Keratinocyte (primary cell): ENCODE data around the gene LEFTY2. TPM values are rescaled to one million over a fixed set of nuclear protein-coding genes. Genes with fewer than 3 reads are reported as not detected.
"Not testable (repeated sequence)": the region's sequence is repeated elsewhere in the genome, so short reads cannot be mapped to it uniquely, and the experiment has no call there.

Source experiments
- DNase-seq: peaks from one replicate; pipeline ENCODE4 v3.0.0-alpha.2; 2011; ENCODE audit warnings: low read depth, missing footprints, low spot score
- FAIRE-seq: peaks from 2 replicates; lab custom pipeline; 2011; peaks lifted over from hg19 to GRCh38; lab: Jason Lieb, UNC
- H2AFZ ChIP-seq: 2 replicates; pipeline ENCODE4 v1.6.0; 2012; ENCODE audit warnings: low read length, control low read depth, inconsistent platforms; ENCODE audit not compliant: control insufficient read depth
- H3K27ac ChIP-seq: 2 replicates; pipeline ENCODE4 v1.5.1; 2011; ENCODE audit warnings: low read length; ENCODE audit not compliant: control insufficient read depth, insufficient read depth
- H3K27me3 ChIP-seq: 3 replicates; pipeline ENCODE4 v1.6.0; 2011; ENCODE audit warnings: low read length; ENCODE audit not compliant: control insufficient read depth, insufficient read depth; ENCODE audit errors: extremely low read depth
- H3K36me3 ChIP-seq, 2 experiments: 2 replicates in 1 of 2; 3 replicates in 1 of 2; pipeline ENCODE4 v1.5.1; 2011; ENCODE audit warnings: low read length in 2 of 2, mild to moderate bottlenecking in 1 of 2; ENCODE audit not compliant: control insufficient read depth in 2 of 2, insufficient read depth in 2 of 2; ENCODE audit errors: extremely low read depth in 1 of 2
- H3K4me1 ChIP-seq: 3 replicates; pipeline ENCODE4 v1.5.1; 2011; ENCODE audit warnings: low read length; ENCODE audit not compliant: control insufficient read depth, insufficient read depth; ENCODE audit errors: extremely low read depth
- H3K4me2 ChIP-seq: 3 replicates; pipeline ENCODE4 v1.6.0; 2011; ENCODE audit warnings: low read depth, low read length; ENCODE audit not compliant: control insufficient read depth, insufficient read depth; ENCODE audit errors: extremely low read depth
- H3K4me3 ChIP-seq, 3 experiments: fragments of 200-600 bp in 1 of 3; sonication (generic) in 1 of 3; 2 replicates in 2 of 3; 3 replicates in 1 of 3; pipeline ENCODE4 v1.5.1; 2011 to 2016; ENCODE audit warnings: low read length in 3 of 3, mild to moderate bottlenecking in 3 of 3, control low read depth in 2 of 3, inconsistent platforms in 1 of 3, low read depth in 1 of 3, mixed read lengths in 1 of 3, mixed run types in 1 of 3, moderate library complexity in 1 of 3; ENCODE audit not compliant: control insufficient read depth in 2 of 3, insufficient read depth in 2 of 3; ENCODE audit errors: extremely low read depth in 1 of 3
- H3K79me2 ChIP-seq: 2 replicates; pipeline ENCODE4 v1.6.0; 2012; ENCODE audit warnings: low read length; ENCODE audit not compliant: control insufficient read depth, insufficient read depth
- H3K9ac ChIP-seq: 3 replicates; pipeline ENCODE4 v1.6.0; 2011; ENCODE audit warnings: low read length; ENCODE audit not compliant: control insufficient read depth, insufficient read depth; ENCODE audit errors: extremely low read depth
- H3K9me1 ChIP-seq: 3 replicates; pipeline ENCODE4 v1.6.0; 2011; ENCODE audit warnings: low read length; ENCODE audit not compliant: control insufficient read depth, insufficient read depth; ENCODE audit errors: extremely low read depth
- H3K9me3 ChIP-seq: 2 replicates; pipeline ENCODE4 v1.5.1; 2012; ENCODE audit warnings: low read depth, low read length; ENCODE audit not compliant: control insufficient read depth
- H4K20me1 ChIP-seq: 3 replicates; pipeline ENCODE4 v1.6.0; 2011; ENCODE audit warnings: low read length; ENCODE audit not compliant: control insufficient read depth, insufficient read depth; ENCODE audit errors: extremely low read depth
- EZH2 ChIP-seq: IDR thresholded peaks from one replicate; pipeline ENCODE4 v1.6.1; 2012; ENCODE audit warnings: inconsistent platforms, mild to moderate bottlenecking, low read length, moderate library complexity
- dilution Hi-C: fragments of 300-500 bp; cut with MboI; formaldehyde crosslinking; loops from one replicate; pipeline ENCODE4 v1.7.0; 2020; ENCODE audit warnings: low sequenced_read_pairs; ENCODE audit not compliant: extremely low pct_ligation_motif_present
- polyA plus RNA-seq, 5 experiments: library from polyadenylated mRNA; depleted of rRNA in 3 of 5; stranded (reverse) in 3 of 5; stranded (forward) in 1 of 5; unstranded in 1 of 5; fragments of >200 nt; gene quantifications; 1 replicate in 1 of 5; 2 replicates in 3 of 5; 3 replicates in 1 of 5; pipeline versions ENCODE4 v1.2.1 to v1.2.3, GENCODE V29; 2011 to 2012; ENCODE audit warnings: missing spikeins in 2 of 5, low read depth in 1 of 5, low replicate concordance in 1 of 5
- TF ChIP-seq, protein P1 (sequence below), 3 experiments: IDR thresholded peaks in 1 of 3; conservative IDR thresholded peaks in 1 of 3; optimal IDR thresholded peaks in 1 of 3; 2 replicates in 2 of 3; 3 replicates in 1 of 3; pipeline versions ENCODE3 to v1.5.1; 2011; ENCODE audit warnings: low read length in 3 of 3, mild to moderate bottlenecking in 3 of 3, moderate library complexity in 2 of 3, control low read depth in 1 of 3, inconsistent platforms in 1 of 3; ENCODE audit not compliant: insufficient read depth in 2 of 3; ENCODE audit errors: extremely low read depth in 1 of 3

The LEFTY2 gene
- polyA plus RNA-seq, 1 donor (not counting 4 experiments of a cell fraction or from before 2014, with no cell fraction given) = not detected

DNA sequence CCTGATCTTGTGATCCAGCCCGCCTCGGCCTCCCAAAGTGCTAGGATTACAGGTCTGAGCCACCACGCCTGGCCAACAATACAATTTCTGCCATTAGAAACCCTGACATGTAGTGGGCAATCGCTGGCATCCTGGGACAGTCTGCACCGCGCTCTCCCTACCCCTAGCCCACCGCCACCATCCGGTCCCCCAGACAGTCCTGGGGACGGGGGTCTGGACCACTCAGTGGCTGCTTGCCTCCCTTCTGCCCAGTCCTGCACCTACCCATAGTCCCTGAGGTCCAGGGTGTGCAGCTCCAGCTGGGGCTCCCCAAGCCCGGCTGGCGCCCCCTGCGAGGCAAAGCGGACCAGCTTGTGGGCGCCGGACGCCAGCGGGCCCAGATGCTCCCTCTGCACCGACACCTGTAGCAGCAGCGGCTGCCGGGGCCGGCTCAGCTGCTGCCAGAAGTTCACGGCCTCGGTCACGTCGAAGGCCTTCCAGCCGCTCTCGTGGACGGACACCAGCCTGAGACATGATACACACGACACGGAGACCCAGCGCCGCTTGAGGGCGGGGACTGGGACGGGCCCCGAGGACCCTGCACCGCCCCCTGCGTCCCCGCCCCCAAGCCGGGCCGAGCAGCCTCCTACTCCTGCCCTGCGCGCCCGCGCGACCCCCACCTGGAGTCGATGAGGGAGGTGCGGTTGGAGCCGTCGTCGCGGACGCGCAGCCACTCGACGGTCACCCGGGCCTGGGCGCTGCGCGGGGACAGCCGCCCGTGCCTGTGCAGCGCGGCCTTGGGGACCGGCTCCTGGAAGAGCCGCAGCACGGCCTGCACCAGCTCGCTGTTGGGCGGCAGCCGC, 1.7 kb downstream of the LEFTY2 start:
- H3K36me3 ChIP-seq, H3K27me3 ChIP-seq, H3K4me3 ChIP-seq: not testable (repeated sequence)

DNA sequence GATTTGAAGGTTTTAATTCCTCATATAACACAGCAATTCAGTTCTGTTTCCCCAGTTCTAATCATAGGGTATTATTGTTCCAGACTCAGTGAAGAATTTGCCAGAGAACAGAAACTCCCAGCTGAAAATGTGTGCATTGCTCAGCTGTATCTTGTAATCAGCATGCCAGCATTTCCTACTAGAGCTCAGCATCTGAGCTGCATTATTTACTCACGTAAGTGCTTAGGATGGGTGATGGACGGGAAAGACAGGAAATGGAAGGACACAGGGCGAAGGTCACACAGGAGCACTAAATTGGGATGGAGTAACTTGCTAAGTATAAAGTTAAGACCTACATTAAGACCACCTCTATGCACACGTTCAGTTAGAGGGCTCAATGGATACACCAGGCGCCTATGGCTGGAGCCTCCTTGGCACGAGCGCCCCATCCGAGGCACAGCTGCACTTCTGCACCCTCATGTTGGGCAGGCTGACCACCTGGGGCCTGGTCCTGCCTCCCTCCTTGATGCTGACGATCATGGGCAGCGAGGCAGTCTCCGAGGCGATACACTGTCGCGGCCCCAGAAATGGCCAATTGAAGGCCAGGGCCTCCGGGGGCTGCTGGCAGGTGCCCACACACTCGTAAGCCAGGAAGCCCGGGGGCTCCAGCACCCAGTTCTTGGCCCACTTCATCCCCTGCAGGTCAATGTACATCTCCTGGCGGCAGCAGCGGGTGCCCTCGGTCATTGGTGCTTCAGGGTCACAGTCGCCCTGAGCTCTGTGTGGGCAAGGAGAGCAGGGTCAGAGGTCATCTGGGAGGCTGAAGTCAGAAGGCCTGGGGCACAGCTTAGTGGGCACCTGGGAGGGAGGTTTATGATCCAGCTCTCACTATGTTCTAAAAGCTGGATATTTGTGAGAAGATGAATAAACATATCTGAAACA, 3.7 kb downstream of the LEFTY2 start:
- H3K9ac ChIP-seq = no peak overlapping the region
- no peak overlapping the region for H3K27ac ChIP-seq
- no peak overlapping the region for H3K4me2 ChIP-seq
- H3K4me3 ChIP-seq = no peak overlapping the region
- H3K9me3 ChIP-seq = no peaks in the 10 kb centered on the region
- no peaks in the 10 kb centered on the region for H3K36me3 ChIP-seq
- H2AFZ ChIP-seq = no peak overlapping the region
- FAIRE-seq = no peak
- no peaks in the 10 kb centered on the region for H3K27me3 ChIP-seq
- TF ChIP-seq, protein P1, sequence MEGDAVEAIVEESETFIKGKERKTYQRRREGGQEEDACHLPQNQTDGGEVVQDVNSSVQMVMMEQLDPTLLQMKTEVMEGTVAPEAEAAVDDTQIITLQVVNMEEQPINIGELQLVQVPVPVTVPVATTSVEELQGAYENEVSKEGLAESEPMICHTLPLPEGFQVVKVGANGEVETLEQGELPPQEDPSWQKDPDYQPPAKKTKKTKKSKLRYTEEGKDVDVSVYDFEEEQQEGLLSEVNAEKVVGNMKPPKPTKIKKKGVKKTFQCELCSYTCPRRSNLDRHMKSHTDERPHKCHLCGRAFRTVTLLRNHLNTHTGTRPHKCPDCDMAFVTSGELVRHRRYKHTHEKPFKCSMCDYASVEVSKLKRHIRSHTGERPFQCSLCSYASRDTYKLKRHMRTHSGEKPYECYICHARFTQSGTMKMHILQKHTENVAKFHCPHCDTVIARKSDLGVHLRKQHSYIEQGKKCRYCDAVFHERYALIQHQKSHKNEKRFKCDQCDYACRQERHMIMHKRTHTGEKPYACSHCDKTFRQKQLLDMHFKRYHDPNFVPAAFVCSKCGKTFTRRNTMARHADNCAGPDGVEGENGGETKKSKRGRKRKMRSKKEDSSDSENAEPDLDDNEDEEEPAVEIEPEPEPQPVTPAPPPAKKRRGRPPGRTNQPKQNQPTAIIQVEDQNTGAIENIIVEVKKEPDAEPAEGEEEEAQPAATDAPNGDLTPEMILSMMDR (optimal IDR thresholded peaks at IDR 0.05 in 1 of 3, IDR thresholded peaks at IDR 0.05 in 1 of 3, conservative IDR thresholded peaks at IDR 0.05 in 1 of 3; ENCODE audit: extremely low read depth in 1 of 3, insufficient read depth in 2 of 3, low read length in 3 of 3) = no peak
- TF ChIP-seq EZH2 = no peak
- peaks cover 3% of the 10 kb centered on the region for H3K9me1 ChIP-seq
- H3K4me1 ChIP-seq = peaks cover 6% of the 10 kb centered on the region
- H4K20me1 ChIP-seq = no peaks in the 10 kb centered on the region
- no peak for DNase-seq
- dilution Hi-C loops = no loop called here
- no peaks in the 10 kb centered on the region for H3K79me2 ChIP-seq

More for the DNA sequence above, 1.7 kb downstream of the LEFTY2 start:
- DNase-seq, H3K9me3 ChIP-seq, H3K79me2 ChIP-seq, dilution Hi-C loops, H3K4me2 ChIP-seq, H3K9ac ChIP-seq, H2AFZ ChIP-seq, H3K27ac ChIP-seq, H3K9me1 ChIP-seq, H4K20me1 ChIP-seq, H3K4me1 ChIP-seq, FAIRE-seq: not testable (repeated sequence)
